SK-N-SH (cell line): Measurements from ENCODE around the gene COG4. TPM values are rescaled to one million over a fixed set of nuclear protein-coding genes. Genes with fewer than 3 reads are reported as not detected.

Source experiments
- CTCF ChIA-PET: fragments of 300-600, 350-600 bp; formaldehyde crosslinking; extraction: SDS; loops from one replicate; lab custom pipeline; 2021; lab: Yijun Ruan, JAX
- POLR2A ChIA-PET: fragments of 350-600 bp; sonication (Branson Sonifier 250); formaldehyde crosslinking; extraction: SDS; loops from one replicate; lab custom pipeline; 2020; ENCODE audit warnings: antibody characterized with exemption, inconsistent platforms; lab: Yijun Ruan, JAX
- DNase-seq: peaks from one replicate; pipeline ENCODE4 v3.0.0; 2012
- H2AFZ ChIP-seq: fragments of 200-600 bp; sonication (generic); 2 replicates; pipeline ENCODE4 v1.8.1; 2016; ENCODE audit warnings: antibody characterized with exemption, mild to moderate bottlenecking, low read depth
- H3F3A ChIP-seq: fragments of 200-600 bp; sonication (generic); replicated peaks from 2 replicates; pipeline ENCODE3; 2016; ENCODE audit warnings: antibody characterized with exemption, mild to moderate bottlenecking; ENCODE audit not compliant: insufficient read depth
- H3K27ac ChIP-seq, 2 experiments: fragments of 200-500 bp in 1 of 2; fragments of 200-600 bp in 1 of 2; sonication (Bioruptor generic) in 1 of 2; sonication (generic), shearing (Covaris generic) in 1 of 2; 2 replicates each; pipeline versions ENCODE4 v1.5.1 to v1.6.1; 2014 to 2016; ENCODE audit warnings: low read depth in 2 of 2, inconsistent platforms in 1 of 2, low read length in 1 of 2, mild to moderate bottlenecking in 1 of 2, mixed read lengths in 1 of 2
- H3K27me3 ChIP-seq: fragments of 200-600 bp; sonication (generic), shearing (Covaris generic); 2 replicates; pipeline ENCODE4 v1.6.1; 2016; ENCODE audit warnings: mixed run types; ENCODE audit not compliant: insufficient read depth
- H3K36me3 ChIP-seq, 2 experiments: fragments of 200-500 bp in 1 of 2; fragments of 200-600 bp in 1 of 2; sonication (Bioruptor generic) in 1 of 2; sonication (generic) in 1 of 2; replicated peaks in 1 of 2; 2 replicates each; pipeline versions ENCODE3 to v1.5.1; 2014 to 2016; ENCODE audit warnings: low read length in 1 of 2, mild to moderate bottlenecking in 1 of 2; ENCODE audit not compliant: insufficient read depth in 2 of 2, control insufficient read depth in 1 of 2
- H3K4me1 ChIP-seq, 2 experiments: fragments of 200-500 bp in 1 of 2; fragments of 200-600 bp in 1 of 2; sonication (Bioruptor generic) in 1 of 2; sonication (generic), shearing (Covaris generic) in 1 of 2; 2 replicates each; pipeline versions ENCODE4 v1.5.1 to v1.6.1; 2014 to 2016; ENCODE audit warnings: low read depth in 1 of 2, low read length in 1 of 2, mixed run types in 1 of 2; ENCODE audit not compliant: insufficient read depth in 2 of 2, control insufficient read depth in 1 of 2
- H3K4me2 ChIP-seq: fragments of 200-600 bp; sonication (generic), shearing (Covaris generic); 2 replicates; pipeline ENCODE4 v1.6.1; 2017; ENCODE audit warnings: mixed run types
- H3K4me3 ChIP-seq, 2 experiments: fragments of 200-500 bp in 1 of 2; fragments of 200-600 bp in 1 of 2; sonication (Bioruptor generic) in 1 of 2; sonication (generic), shearing (Covaris generic) in 1 of 2; 2 replicates each; pipeline versions ENCODE4 v1.5.1 to v1.8.1; 2014 to 2016; ENCODE audit warnings: low read depth in 2 of 2, inconsistent platforms in 1 of 2, low read length in 1 of 2, mild to moderate bottlenecking in 1 of 2, mixed read lengths in 1 of 2, moderate library complexity in 1 of 2
- H3K79me2 ChIP-seq: fragments of 200-600 bp; sonication (generic); 2 replicates; pipeline ENCODE4 v1.8.1; 2017; ENCODE audit warnings: mild to moderate bottlenecking; ENCODE audit not compliant: insufficient read depth
- H3K9ac ChIP-seq: fragments of 200-600 bp; sonication (generic); 2 replicates; pipeline ENCODE4 v1.6.1; 2017; ENCODE audit warnings: mixed run types
- H3K9me2 ChIP-seq: fragments of 200-600 bp; sonication (generic); 2 replicates; pipeline ENCODE4 v1.6.1; 2017; ENCODE audit warnings: mixed run types
- H3K9me3 ChIP-seq: fragments of 200-600 bp; sonication (generic); 2 replicates; pipeline ENCODE4 v1.6.1; 2017; ENCODE audit warnings: mixed run types, mild to moderate bottlenecking, moderate library complexity
- H4K20me1 ChIP-seq: fragments of 200-600 bp; sonication (generic); 2 replicates; pipeline ENCODE4 v1.6.1; 2017; ENCODE audit warnings: mild to moderate bottlenecking, mixed run types; ENCODE audit not compliant: insufficient read depth
- ELF1 ChIP-seq: IDR thresholded peaks from 2 replicates; pipeline ENCODE4 v1.4.0; 2012
- EZH2phosphoT487 ChIP-seq: fragments of 200-600 bp; sonication (generic); IDR thresholded peaks from 2 replicates; pipeline ENCODE4 v1.6.1; 2017; ENCODE audit warnings: low read depth, mixed run types, mild to moderate bottlenecking, antibody characterized with exemption, moderate library complexity, borderline replicate concordance
- FOXJ3 ChIP-seq: sonication (generic); formaldehyde crosslinking; IDR thresholded peaks from 2 replicates; pipeline ENCODE4 v1.5.1; 2020; ENCODE audit warnings: mild to moderate bottlenecking, missing genetic modification reagents
- GATA2 ChIP-seq: sonication (generic); formaldehyde crosslinking; IDR thresholded peaks from 2 replicates; pipeline ENCODE4 v1.5.0; 2020; ENCODE audit warnings: mild to moderate bottlenecking, missing genetic modification reagents
- MAX ChIP-seq: IDR thresholded peaks from 2 replicates; pipeline ENCODE4 v1.4.0; 2012; ENCODE audit warnings: low read depth
- MEF2A ChIP-seq: IDR thresholded peaks from 2 replicates; pipeline ENCODE4 v1.4.0; 2012; ENCODE audit warnings: low read depth, borderline replicate concordance
- RFX5 ChIP-seq: IDR thresholded peaks from 2 replicates; pipeline ENCODE4 v1.6.1; 2012; ENCODE audit warnings: mild to moderate bottlenecking, improper control_type of control experiment, low read length
- SMC3 ChIP-seq: IDR thresholded peaks from 2 replicates; pipeline ENCODE4 v1.6.1; 2012; ENCODE audit warnings: low read depth, low read length, improper control_type of control experiment
- YY1 ChIP-seq: IDR thresholded peaks from 2 replicates; pipeline ENCODE4 v1.4.0; 2012; ENCODE audit warnings: low read depth, mild to moderate bottlenecking
- WGBS: methylation state at CpG from one replicate; pipeline ENCODE4 v1.1.6; 2017; ENCODE audit warnings: low lambda C conversion rate; 5-methylcytosine and 5-hydroxymethylcytosine counted together
- polyA plus RNA-seq, 3 experiments: library from polyadenylated mRNA; depleted of rRNA; stranded (reverse); fragments of >200 nt; gene quantifications; 2 replicates each; pipeline ENCODE4 v1.2.3, GENCODE V29; 2012
- TF ChIP-seq, protein P1 (sequence below): IDR thresholded peaks from 2 replicates; pipeline ENCODE4 v1.6.1; 2012; ENCODE audit warnings: mild to moderate bottlenecking, low read depth, low read length, moderate library complexity
- TF ChIP-seq, protein P2 (sequence below): fragments of 200-600 bp; sonication (generic); IDR thresholded peaks from 2 replicates; pipeline ENCODE4 v1.6.1; 2017; ENCODE audit warnings: antibody characterized with exemption, mild to moderate bottlenecking, moderate library complexity
- TF ChIP-seq, protein P3 (sequence below): fragments of 150-350 bp; IDR thresholded peaks from 2 replicates; pipeline ENCODE4 v1.6.1; 2016; ENCODE audit warnings: mild to moderate bottlenecking, low read depth, low read length

COG4 gene
- polyA plus RNA-seq, 1 of the 3 experiments (the other 2 are of a cell fraction) = 54.4 TPM

GRCh38 chr16:70490261-70490660 lies 33.1 kb downstream of the COG4 start:
- Histone ChIP-seq H3K4me1 (no peaks in the 10 kb centered on the region), H3K27me3 (no peaks in the 10 kb centered on the region), H3K27ac (no peak overlapping the region), H3K4me2 (no peak overlapping the region), H3K4me3 (no peak overlapping the region), H2AFZ (no peak overlapping the region), H3K9ac (no peak overlapping the region), H4K20me1 (no peaks in the 10 kb centered on the region), H3K9me3 (no peaks in the 10 kb centered on the region), H3K36me3 (peaks cover 7 to 24% of the 10 kb centered on the region in 2 experiments), H3F3A (no peaks in the 10 kb centered on the region), H3K9me2 (no peaks in the 10 kb centered on the region), H3K79me2 (no peaks in the 10 kb centered on the region)
- TF ChIP-seq, protein P1, sequence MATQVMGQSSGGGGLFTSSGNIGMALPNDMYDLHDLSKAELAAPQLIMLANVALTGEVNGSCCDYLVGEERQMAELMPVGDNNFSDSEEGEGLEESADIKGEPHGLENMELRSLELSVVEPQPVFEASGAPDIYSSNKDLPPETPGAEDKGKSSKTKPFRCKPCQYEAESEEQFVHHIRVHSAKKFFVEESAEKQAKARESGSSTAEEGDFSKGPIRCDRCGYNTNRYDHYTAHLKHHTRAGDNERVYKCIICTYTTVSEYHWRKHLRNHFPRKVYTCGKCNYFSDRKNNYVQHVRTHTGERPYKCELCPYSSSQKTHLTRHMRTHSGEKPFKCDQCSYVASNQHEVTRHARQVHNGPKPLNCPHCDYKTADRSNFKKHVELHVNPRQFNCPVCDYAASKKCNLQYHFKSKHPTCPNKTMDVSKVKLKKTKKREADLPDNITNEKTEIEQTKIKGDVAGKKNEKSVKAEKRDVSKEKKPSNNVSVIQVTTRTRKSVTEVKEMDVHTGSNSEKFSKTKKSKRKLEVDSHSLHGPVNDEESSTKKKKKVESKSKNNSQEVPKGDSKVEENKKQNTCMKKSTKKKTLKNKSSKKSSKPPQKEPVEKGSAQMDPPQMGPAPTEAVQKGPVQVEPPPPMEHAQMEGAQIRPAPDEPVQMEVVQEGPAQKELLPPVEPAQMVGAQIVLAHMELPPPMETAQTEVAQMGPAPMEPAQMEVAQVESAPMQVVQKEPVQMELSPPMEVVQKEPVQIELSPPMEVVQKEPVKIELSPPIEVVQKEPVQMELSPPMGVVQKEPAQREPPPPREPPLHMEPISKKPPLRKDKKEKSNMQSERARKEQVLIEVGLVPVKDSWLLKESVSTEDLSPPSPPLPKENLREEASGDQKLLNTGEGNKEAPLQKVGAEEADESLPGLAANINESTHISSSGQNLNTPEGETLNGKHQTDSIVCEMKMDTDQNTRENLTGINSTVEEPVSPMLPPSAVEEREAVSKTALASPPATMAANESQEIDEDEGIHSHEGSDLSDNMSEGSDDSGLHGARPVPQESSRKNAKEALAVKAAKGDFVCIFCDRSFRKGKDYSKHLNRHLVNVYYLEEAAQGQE = no peak
- TF ChIP-seq, protein P2, sequence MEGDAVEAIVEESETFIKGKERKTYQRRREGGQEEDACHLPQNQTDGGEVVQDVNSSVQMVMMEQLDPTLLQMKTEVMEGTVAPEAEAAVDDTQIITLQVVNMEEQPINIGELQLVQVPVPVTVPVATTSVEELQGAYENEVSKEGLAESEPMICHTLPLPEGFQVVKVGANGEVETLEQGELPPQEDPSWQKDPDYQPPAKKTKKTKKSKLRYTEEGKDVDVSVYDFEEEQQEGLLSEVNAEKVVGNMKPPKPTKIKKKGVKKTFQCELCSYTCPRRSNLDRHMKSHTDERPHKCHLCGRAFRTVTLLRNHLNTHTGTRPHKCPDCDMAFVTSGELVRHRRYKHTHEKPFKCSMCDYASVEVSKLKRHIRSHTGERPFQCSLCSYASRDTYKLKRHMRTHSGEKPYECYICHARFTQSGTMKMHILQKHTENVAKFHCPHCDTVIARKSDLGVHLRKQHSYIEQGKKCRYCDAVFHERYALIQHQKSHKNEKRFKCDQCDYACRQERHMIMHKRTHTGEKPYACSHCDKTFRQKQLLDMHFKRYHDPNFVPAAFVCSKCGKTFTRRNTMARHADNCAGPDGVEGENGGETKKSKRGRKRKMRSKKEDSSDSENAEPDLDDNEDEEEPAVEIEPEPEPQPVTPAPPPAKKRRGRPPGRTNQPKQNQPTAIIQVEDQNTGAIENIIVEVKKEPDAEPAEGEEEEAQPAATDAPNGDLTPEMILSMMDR = no peak
- TF ChIP-seq GATA2 (no peak), SMC3 (no peak), FOXJ3 (CRISPR knock-in tag) (no peak), MEF2A (no peak), EZH2phosphoT487 (no peak), ELF1 (no peak), RFX5 (no peak), MAX (no peak), YY1 (no peak)
- TF ChIP-seq, protein P3, sequence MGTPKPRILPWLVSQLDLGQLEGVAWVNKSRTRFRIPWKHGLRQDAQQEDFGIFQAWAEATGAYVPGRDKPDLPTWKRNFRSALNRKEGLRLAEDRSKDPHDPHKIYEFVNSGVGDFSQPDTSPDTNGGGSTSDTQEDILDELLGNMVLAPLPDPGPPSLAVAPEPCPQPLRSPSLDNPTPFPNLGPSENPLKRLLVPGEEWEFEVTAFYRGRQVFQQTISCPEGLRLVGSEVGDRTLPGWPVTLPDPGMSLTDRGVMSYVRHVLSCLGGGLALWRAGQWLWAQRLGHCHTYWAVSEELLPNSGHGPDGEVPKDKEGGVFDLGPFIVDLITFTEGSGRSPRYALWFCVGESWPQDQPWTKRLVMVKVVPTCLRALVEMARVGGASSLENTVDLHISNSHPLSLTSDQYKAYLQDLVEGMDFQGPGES = no peak
- 93% methylated on average over 6 of the region's 6 CpGs for WGBS
- POLR2A ChIA-PET = no interaction called here
- DNase-seq = no peak
- CTCF ChIA-PET = interaction anchor here (1.6 to 2.7 kb wide), 2 partner anchors 19 to 98 kb away, joined by 3 to 14 read pairs; no protein-coding TSS in a partner anchor
